C4-2B (cell line): ENCODE results near the gene MRPL48.
"Not testable (repeated sequence)": the region's sequence is repeated elsewhere in the genome, so short reads cannot be mapped to it uniquely, and the experiment has no call there.

ENCODE experiments used
- H3K27ac ChIP-seq: fragments of 450-650 bp; 2 replicates; pipeline ENCODE4 v1.5.1; 2017
- ZFX ChIP-seq: fragments of 450-650 bp; IDR thresholded peaks from 2 replicates; pipeline ENCODE4 v1.6.1; 2017
- TF ChIP-seq, protein P1 (sequence below): fragments of 450-650 bp; conservative IDR thresholded peaks from 2 replicates; pipeline ENCODE4 v1.5.1; 2017; ENCODE audit warnings: mild to moderate bottlenecking

MRPL48 gene

GRCh38 chr11:73760135-73760678 is 27.5 kb upstream of the MRPL48 start:
- peak overlapping the region; percentile 86 for H3K27ac ChIP-seq
- TF ChIP-seq, protein P1, sequence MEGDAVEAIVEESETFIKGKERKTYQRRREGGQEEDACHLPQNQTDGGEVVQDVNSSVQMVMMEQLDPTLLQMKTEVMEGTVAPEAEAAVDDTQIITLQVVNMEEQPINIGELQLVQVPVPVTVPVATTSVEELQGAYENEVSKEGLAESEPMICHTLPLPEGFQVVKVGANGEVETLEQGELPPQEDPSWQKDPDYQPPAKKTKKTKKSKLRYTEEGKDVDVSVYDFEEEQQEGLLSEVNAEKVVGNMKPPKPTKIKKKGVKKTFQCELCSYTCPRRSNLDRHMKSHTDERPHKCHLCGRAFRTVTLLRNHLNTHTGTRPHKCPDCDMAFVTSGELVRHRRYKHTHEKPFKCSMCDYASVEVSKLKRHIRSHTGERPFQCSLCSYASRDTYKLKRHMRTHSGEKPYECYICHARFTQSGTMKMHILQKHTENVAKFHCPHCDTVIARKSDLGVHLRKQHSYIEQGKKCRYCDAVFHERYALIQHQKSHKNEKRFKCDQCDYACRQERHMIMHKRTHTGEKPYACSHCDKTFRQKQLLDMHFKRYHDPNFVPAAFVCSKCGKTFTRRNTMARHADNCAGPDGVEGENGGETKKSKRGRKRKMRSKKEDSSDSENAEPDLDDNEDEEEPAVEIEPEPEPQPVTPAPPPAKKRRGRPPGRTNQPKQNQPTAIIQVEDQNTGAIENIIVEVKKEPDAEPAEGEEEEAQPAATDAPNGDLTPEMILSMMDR, result no peak
- no peak; the same call in 1 of the 2 replicates for TF ChIP-seq ZFX

DNA sequence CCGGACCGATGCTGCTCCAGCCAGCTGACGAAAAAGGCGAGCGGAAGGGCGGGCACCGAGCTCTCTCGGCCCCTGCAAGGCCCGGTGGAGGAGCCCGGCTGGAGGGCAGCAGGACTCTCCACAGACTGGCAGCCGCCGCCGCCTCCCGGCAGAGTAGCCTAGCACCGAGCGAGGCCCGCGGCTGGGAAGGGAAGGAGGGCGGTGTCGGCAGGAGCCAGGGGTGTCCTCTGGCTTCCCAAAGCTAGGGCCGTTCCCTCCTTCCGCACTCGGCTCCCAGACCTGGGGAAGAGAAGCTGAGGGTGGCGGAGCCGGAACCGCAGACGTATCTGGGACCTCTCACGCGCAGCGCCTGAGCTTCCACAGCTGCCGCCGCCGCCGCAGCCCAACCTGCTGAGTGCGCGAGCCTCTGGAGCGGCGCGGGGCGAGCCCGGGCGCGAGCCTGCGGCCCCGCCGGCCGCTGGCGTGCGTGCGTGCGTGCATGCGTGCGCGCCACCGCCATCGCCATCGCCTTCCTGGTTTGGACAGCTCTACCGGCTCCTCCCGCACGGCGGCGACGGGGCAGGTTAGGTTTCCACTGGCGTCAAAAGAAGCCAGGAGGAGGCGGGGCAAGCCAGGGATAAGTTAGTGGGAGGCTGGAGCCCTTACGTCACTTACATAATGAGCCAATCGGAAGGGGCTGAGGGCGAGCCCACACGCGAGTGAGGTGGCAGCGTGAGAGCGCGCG is 26.8 kb upstream of the MRPL48 start, which contains the start of gene RAB6A:
Gene RAB6A, minus strand, starts transcription at position 396 of the 724 bp plus-strand sequence. CDS start 439 bp downstream, outside the sequence.
- TF ChIP-seq ZFX, result peak; percentile 50
- TF ChIP-seq, protein P1, result peak; percentile 40; the same call in 1 of the 2 replicates
- peak within 1 kb of the TSS; percentile 86 for H3K27ac ChIP-seq

GRCh38 chr11:73761403-73761945 is 26.2 kb upstream of the MRPL48 start:
- no peak for TF ChIP-seq ZFX
- TF ChIP-seq, protein P1, result no peak
- peak overlapping the region; percentile 86 for H3K27ac ChIP-seq

DNA sequence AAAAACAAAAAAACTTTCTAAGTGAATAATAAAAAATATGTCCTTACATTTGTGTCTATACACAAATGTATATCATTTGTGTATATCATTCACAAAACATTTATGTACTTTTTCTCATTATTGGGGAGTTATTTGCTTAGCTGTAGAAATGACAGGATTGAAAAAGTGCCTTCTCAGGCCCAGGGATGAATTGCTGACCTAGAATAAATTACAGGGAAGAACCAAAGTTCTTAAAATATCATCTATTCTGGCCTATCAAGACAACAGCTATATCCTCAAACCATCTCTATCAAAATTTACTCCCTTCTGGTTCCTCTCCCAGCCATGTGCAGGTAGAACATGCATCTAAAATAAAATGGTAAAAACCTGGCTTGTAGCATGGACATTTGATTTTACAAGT is 24.9 kb upstream of the MRPL48 start:
- TF ChIP-seq, protein P1, result no peak
- TF ChIP-seq ZFX, result no peak
- H3K27ac ChIP-seq, result no peak overlapping the region

DNA sequence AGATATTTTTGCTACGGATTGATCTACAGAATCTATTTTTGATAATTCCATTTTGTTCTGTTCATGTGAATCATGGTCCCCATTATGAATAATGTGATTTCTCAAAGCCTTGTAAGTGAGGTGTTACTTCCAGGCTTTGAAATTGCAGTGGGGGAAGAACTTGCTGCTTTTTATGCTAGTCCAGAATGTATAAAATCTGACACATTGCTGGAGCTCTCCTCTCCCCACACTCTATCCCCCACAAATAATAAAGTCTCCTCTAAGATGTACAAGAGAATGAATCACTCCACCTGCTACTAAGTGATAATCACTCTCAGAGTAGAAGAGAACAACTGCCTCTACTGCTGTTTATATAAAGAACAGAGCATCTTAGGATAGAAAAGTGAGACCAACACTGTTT is 20.9 kb upstream of the MRPL48 start:
- H3K27ac ChIP-seq, result no peak overlapping the region
- TF ChIP-seq, protein P1, result no peak
- TF ChIP-seq ZFX, result no peak

DNA sequence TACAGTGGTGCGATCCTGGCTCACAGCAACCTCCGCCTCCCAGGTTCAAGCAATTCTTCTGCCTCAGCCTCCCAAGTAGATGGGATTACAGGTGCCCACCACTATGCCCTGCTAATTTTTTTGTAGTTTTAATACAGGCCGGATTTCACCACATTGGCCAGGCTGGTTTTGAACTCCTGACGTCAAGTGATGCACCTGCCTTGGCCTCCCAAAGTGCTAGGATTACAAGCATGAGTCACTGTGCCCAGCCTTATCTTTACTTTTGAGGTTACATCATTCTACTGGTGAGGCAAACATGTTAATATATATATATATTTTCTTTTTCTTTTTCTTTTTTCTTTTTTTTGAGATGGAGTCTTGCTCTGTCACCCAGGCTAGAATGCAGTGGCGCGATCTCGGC is 16.9 kb upstream of the MRPL48 start:
- H3K27ac ChIP-seq, result not testable (repeated sequence)

- H3K27ac ChIP-seq, result peak overlapping the region; percentile 73
- no peak for TF ChIP-seq ZFX
- TF ChIP-seq, protein P1, result no peak
Measured at GRCh38 chr11:73779084-73779902, 8.4 kb upstream of the MRPL48 start.
